ENCODE results near the gene EPDR1.

EPDR1 gene
- 0 to 0.08 (median 0) reads per million in 4 donors for total RNA-seq

GRCh38 chr7:37920305-37920848 is at the start of gene EPDR1:
Gene EPDR1 (plus strand): TSS chr7:37920640. CDS start chr7:37920940, 300 bp downstream.
- peak in 1 of 5 donors; percentile 56 for DNase-seq

DNA sequence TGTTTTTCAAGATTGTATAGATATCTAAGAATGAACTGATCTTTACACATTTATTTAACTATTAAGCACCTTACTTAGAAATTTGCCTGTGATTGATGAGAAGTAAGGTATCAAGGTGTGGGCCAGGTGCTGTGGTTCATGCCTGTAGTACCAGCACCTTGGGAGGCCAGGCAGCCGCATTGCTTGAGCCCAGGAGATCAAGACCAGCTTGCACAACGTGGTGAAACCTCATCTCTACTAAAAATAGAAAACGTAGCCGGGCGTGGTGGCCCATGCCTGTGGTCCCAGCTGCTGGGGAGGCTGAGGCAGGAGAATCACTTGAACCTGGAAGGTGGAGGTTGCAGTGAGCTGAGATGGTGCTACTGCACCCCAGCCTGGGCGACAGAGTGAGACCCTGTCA is 38.4 kb upstream of the EPDR1 start:
- DNase-seq = no peak

GRCh38 chr7:37893359-37893758 is 27.1 kb upstream of the EPDR1 start:
- no peak for DNase-seq

DNA sequence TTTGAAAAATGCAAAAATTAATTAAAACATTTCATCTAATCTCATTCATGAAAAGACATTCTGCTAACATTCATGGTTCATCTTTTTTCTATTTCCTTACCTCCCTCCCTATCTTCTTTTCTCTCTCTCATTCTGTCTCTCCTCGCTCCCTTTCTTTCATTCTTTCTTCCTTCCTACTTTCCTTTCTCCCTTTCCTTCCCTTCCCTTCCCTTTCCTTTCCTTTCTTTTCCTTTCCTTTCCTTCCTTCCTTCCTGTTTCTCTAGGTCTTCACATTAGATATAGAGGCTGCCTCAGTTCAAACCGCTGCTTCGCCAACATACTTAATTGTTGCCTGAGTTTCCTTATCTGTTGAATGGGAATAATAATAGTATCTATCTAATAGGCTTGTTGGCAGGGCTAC is 25.8 kb upstream of the EPDR1 start:
- no peak for DNase-seq

DNA sequence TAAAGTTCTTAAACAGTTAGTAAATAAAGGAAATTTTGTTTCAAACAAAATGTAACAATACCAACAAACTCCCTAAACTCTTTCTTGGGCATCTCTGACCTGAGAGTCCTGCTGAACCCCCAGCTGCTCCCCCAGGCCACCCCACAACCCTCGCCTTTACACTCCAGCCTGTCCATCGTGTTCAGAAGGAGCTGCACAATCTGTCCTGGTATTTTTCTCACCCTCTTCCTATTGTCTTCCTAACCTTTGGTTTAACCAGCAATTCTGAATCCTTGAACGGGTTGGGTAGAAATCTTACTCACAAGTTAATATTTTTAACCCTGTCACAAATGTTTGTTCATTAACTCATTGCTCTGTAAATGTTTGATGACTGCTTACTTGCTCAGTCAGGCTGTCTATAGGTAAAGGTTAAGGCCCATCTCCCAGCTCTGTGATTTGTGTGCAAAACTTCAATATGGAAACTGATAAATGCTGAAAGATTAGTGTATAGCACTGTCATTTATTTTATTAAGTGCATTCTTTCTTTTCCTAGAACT is 20.7 kb upstream of the EPDR1 start:
- no peak for DNase-seq

DNA sequence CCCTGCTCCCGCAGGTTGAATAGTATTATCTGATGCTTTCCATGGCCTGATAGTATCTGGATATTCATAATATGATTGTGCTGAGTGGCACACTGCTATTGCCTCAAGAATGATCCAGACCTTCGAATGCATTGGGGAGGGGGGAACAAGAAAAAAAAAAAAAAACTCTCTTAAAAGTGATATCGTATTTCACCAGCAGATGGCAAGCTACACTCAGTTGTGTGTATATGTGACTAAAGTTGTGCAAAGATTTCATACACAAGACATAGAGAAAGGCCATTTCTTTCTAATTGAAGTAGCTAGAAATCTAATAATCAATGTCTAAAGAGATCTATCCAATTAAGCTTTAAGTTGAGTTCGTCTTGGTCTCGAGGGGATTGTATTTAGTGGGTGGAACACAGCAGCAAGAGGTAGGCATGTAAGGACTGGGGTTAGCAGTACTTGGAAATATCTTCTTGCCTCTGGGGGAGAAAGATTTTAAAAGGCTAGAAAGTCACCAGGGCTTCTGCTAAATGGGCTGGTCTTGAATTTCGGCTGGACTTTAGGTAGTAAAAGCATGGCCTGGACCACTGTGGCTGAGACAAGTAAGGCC is 19.1 kb upstream of the EPDR1 start:
- DNase-seq = peak in 1 of 5 donors; percentile 5

GRCh38 chr7:37901890-37902524 is 18.4 kb upstream of the EPDR1 start:
- no peak for DNase-seq

- DNase-seq = no peak
Observed at GRCh38 chr7:37908221-37908788, 12.1 kb upstream of the EPDR1 start.

- no peak for DNase-seq
Observed at GRCh38 chr7:37912756-37913155, 7.7 kb upstream of the EPDR1 start.

GRCh38 chr7:37915438-37915837 is 5.0 kb upstream of the EPDR1 start:
- DNase-seq = no peak

- peak in 1 of 5 donors; percentile 1 for DNase-seq
Observed at GRCh38 chr7:37916017-37916672, 4.3 kb upstream of the EPDR1 start.

DNA sequence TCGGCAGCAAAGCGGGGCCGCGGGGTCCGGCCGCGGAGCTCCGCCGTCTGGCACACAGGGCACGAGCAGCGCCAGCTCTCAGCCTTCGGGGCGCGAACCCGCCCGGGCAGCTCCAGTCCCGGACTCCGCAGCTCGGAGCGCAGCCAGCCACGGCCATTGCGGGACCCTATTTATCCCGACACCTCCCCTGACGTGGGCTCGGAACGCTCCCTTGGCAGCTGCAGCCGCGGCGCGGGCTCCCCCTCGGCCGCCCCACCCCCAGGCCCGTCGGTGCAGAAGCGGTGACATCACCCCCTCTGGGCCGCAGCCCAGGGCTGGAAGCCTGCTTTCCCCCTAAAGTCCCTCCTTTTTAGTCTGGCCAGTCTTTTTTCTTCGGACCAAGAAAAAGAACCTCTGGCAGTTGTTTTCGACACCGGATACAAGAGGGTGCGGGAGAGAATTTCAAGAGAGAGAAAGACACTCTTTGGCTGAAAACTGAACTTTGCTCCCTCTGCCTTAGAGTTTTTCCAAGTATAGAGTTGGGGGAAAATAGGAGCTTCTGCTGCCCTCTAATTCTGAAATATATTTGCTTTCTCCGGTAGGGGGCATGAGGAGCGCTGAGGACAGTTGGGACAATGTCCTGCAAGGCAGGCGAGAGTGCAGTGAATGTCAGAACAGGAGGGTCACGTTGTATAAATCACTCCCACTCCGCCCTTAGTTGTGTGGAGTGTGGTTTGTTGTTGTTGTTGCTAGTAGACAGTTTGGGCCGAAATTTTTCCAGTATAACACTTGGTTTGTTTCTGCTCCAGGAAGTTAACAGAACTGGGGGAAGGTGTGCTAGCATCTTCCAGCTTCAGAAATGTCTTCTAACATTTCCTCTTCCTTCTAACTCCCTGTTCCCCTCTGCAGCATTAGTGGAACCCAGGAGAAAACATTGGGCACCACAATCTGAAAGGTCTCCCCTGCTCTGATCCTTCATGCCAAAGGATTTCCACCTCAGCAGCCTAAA is 3.5 kb upstream of the EPDR1 start, which contains the start of gene SFRP4:
TSS of gene SFRP4 (minus strand) at position 145 of the 988 bp plus-strand sequence. CDS start 280 bp downstream, outside the sequence.
- DNase-seq = peak in 1 of 5 donors; percentile 3

- DNase-seq = no peak
Observed at GRCh38 chr7:37918526-37918925, 1.9 kb upstream of the EPDR1 start.

DNA sequence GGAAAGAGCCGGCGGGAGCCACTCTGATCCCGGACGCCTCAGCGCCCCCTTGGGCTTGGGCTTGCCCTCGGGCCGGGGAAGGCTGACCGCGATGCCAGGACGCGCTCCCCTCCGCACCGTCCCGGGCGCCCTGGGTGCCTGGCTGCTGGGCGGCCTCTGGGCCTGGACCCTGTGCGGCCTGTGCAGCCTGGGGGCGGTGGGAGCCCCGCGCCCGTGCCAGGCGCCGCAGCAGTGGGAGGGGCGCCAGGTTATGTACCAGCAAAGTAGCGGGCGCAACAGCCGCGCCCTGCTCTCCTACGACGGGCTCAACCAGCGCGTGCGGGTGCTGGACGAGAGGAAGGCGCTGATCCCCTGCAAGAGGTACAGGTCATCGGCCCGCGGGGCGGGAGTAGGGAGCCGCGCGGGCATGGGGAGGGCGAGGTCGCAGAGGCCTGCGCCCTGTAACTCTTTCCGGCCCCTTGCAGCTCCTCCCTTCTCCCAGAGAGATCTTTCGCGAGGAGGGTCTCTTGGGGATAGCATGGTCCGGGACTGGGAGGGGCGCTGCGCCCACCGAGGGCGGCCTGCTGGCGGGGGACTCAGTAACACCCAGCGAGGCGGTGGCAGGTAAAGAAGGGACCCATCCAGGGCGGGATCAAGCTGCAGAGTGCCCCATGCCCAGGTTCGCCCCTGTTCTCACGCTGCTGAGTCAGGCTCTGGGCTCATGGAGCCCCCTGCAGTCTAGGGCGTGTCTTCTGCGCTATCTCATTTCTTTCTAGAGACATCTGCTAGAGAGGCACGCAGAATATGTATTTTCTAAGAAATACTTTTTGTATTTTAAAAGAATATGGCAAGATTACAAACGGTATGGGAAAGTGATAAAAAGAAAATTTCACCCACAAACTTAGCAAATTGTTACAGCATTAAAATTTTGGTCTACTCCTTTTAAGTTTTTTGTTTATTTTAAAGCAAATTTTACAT is 687 bp downstream of the EPDR1 start:
- DNase-seq = peak in 1 of 5 donors; percentile 19

DNA sequence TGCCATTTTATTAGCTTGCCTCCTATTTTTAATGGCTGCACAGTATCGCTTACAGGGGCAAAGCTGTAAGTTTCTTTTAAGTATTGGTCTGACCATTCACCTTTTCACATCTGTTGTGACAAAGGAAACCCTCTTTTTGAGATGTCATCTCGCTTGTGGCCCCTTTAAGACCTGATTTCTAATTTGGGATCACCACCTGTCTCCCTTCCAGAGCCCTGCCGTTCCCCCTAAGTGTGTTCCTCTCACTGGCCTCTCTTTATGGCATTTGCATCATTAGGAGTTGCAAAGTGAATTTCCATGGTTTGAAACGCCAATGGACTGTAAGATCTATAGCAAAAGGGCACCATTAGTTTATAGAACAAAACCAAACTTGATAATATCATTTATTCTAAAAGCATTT is 1.4 kb downstream of the EPDR1 start:
- DNase-seq = no peak

- no peak for DNase-seq
Observed at GRCh38 chr7:37923996-37924395, 3.6 kb downstream of the EPDR1 start.

- no peak for DNase-seq
Observed at GRCh38 chr7:37924491-37925041, 4.1 kb downstream of the EPDR1 start.

GRCh38 chr7:37925620-37926019 is 5.2 kb downstream of the EPDR1 start:
- DNase-seq = no peak

- DNase-seq = no peak
Observed at GRCh38 chr7:37927773-37928444, 7.5 kb downstream of the EPDR1 start.

- DNase-seq = no peak
Observed at GRCh38 chr7:37928878-37929277, 8.4 kb downstream of the EPDR1 start.

Data from T-helper 1 cell (primary cell).